ENCODE data around the gene CACNG5.

Gene CACNG5

GRCh38 chr17:66928949-66929348 lies 94.0 kb downstream of the CACNG5 start:
- TF ChIP-seq JUND (IDR thresholded peaks at IDR 0.05; ENCODE audit: low read depth), result no peak
- in situ Hi-C loops (cut with HindIII; ENCODE audit: low pct_unique_long_range_greater_than_20kb, low sequenced_read_pairs), result no loop called here
- no peak for DNase-seq (ENCODE audit: low read depth in 1 of 2, low spot score in 1 of 2)

DNA sequence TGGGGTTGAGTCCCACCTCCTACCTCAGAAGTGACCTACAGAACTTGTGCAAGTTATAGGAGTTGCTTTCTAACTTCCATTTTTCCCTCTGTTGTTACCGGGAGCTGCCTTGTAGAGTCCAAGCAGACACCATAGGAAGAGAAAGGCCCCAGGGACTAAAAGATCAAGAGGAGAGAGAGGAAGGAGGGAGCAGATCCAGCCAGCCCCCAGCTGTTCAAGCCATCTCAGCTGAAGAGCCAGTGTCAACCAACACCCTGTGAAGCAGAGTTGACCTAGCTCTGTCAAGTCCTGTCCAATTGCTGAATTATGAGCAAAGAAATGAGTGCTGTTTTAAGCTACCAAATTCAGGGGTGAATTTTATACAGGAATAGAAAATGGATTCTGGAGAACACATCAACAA lies 94.7 kb downstream of the CACNG5 start:
- no peak for TF ChIP-seq JUND (IDR thresholded peaks at IDR 0.05; ENCODE audit: low read depth)
- DNase-seq (ENCODE audit: low read depth in 1 of 2, low spot score in 1 of 2), result no peak
- in situ Hi-C loops (cut with HindIII; ENCODE audit: low pct_unique_long_range_greater_than_20kb, low sequenced_read_pairs), result no loop called here

DNA sequence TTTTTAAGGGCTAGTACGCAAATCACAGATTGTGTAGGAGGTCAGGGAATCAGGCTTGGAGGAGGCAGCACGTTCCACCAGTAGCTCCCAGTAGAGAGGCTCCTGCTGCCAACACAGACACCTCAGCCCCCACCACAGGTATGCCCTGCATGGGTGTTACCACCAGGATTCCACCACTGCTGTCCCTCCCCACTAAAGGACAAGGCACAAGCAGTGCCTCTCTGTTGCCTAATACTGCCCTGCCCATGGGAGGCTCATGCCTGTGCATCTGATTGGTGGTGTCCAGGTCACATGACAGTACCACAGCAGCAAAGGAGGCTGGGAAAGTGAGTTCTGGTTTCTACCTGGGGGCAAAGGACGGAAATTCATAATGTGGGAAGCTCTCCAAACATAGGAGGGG lies 96.0 kb downstream of the CACNG5 start:
- TF ChIP-seq JUND (IDR thresholded peaks at IDR 0.05; ENCODE audit: low read depth), result no peak
- in situ Hi-C loops (cut with HindIII; ENCODE audit: low pct_unique_long_range_greater_than_20kb, low sequenced_read_pairs), result no loop called here
- peak; percentile 44 to 84 for DNase-seq (ENCODE audit: low read depth in 1 of 2, low spot score in 1 of 2)

DNA sequence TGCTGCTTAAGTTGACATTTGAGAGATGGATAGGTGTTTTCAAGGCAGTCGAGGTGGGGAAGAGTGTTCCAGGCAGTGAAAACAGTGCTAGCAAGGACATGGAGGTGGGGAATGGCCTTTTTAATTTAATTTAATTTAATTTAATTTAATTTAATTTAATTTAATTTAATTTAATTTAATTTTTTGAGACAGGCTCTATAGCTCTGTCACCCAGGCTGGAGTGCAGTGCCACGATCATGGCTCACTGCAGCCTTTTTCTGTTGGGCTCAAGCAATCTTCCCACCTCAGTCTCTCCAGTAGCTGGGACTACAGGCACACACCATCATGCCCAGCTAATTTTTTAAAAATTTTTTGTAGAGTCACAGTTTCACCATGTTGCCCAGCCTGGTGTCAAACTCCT lies 97.4 kb downstream of the CACNG5 start:
- DNase-seq (ENCODE audit: low read depth in 1 of 2, low spot score in 1 of 2), result no peak
- in situ Hi-C loops (cut with HindIII; ENCODE audit: low pct_unique_long_range_greater_than_20kb, low sequenced_read_pairs), result no loop called here
- TF ChIP-seq JUND (IDR thresholded peaks at IDR 0.05; ENCODE audit: low read depth), result no peak

- DNase-seq (ENCODE audit: low read depth in 1 of 2, low spot score in 1 of 2), result no peak
- no peak for TF ChIP-seq JUND (IDR thresholded peaks at IDR 0.05; ENCODE audit: low read depth)
- in situ Hi-C loops (cut with HindIII; ENCODE audit: low pct_unique_long_range_greater_than_20kb, low sequenced_read_pairs), result no loop called here
These were observed 99.1 kb downstream of the CACNG5 start for GRCh38 chr17:66934040-66934439.

All from T47D (cell line).